Measurements from ENCODE around the gene MRTFB. TPM values are rescaled to one million over a fixed set of nuclear protein-coding genes. Genes with fewer than 3 reads are reported as not detected.

MRTFB gene
- total RNA-seq, 1 donor from 2014 or later, result 89.4 TPM

- no peak for DNase-seq (ENCODE audit: low spot score in 2 of 2)
- TF ChIP-seq, protein P1, sequence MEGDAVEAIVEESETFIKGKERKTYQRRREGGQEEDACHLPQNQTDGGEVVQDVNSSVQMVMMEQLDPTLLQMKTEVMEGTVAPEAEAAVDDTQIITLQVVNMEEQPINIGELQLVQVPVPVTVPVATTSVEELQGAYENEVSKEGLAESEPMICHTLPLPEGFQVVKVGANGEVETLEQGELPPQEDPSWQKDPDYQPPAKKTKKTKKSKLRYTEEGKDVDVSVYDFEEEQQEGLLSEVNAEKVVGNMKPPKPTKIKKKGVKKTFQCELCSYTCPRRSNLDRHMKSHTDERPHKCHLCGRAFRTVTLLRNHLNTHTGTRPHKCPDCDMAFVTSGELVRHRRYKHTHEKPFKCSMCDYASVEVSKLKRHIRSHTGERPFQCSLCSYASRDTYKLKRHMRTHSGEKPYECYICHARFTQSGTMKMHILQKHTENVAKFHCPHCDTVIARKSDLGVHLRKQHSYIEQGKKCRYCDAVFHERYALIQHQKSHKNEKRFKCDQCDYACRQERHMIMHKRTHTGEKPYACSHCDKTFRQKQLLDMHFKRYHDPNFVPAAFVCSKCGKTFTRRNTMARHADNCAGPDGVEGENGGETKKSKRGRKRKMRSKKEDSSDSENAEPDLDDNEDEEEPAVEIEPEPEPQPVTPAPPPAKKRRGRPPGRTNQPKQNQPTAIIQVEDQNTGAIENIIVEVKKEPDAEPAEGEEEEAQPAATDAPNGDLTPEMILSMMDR (IDR thresholded peaks at IDR 0.05), result no peak
- Histone ChIP-seq H3K36me3 (no peaks in the 10 kb centered on the region), H3K4me3 (no peak overlapping the region), H3K27ac (no peak overlapping the region), H3K27me3 (no peaks in the 10 kb centered on the region), H3K4me1 (peaks cover 0 to 13% of the 10 kb centered on the region in 2 donors), H3K9me3 (no peaks in the 10 kb centered on the region)
- intact Hi-C loops (cut with DNase I), result no loop called here
Observed at GRCh38 chr16:14106961-14107360, 35.8 kb downstream of the MRTFB start.

- Histone ChIP-seq H3K27me3 (no peaks in the 10 kb centered on the region), H3K9me3 (no peaks in the 10 kb centered on the region), H3K27ac (no peak overlapping the region), H3K4me3 (no peak overlapping the region), H3K36me3 (no peaks in the 10 kb centered on the region), H3K4me1 (peaks cover 0 to 14% of the 10 kb centered on the region in 2 donors)
- intact Hi-C loops (cut with DNase I), result no loop called here
- no peak for DNase-seq (ENCODE audit: low spot score in 2 of 2)
- TF ChIP-seq, protein P1 (IDR thresholded peaks at IDR 0.05), result no peak
Observed at GRCh38 chr16:14109077-14109775, 38.1 kb downstream of the MRTFB start.

DNA sequence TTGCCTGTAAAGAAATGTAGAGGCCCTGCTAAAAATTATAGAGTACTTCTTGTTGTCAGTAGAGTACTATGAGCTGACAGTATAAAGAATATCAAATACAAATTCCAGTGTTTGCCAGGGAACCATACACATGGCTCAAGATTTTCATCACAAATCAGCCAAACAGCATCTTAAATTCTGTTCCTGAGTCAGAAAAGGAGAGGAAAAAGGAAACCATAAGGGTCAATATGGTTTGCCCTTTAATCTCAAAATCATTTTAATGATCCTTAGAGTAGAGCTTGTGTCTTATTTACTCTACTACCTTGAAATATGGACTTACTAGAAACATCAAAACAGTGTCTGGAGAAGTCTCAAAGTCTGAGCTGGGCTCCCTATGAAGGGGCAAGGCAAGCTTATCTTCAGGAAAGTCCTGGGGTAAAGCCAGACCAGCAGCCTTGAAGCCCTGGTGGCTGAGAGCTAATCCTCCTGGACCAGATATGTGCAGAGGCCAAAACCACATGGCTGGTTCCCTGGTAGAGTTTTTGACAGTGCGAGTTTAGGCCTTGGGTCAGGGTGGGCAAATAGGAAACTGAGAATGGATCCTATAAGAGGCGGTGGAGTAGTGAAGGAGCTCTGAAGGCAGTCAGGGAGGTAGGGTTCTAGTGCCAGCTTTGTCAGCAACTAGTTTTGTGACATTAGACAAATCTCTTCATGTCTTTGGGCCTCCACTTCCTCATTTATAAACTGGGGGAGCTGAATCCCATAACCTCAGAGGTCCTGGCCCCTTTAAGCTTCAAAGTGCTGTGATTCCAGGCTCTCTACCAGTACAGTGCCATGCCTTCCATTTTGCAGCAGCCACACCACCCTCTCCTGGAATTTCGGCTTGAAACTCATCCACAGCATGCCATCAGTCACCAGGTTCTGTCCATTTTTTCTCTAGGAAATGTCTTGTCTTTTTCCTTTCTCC is 38.9 kb downstream of the MRTFB start:
- Histone ChIP-seq H3K27ac (peak overlapping the region in 1 of 2 donors; percentile 14), H3K36me3 (no peaks in the 10 kb centered on the region), H3K4me1 (peaks cover 0 to 19% of the 10 kb centered on the region in 2 donors), H3K27me3 (no peaks in the 10 kb centered on the region), H3K9me3 (no peaks in the 10 kb centered on the region), H3K4me3 (no peak overlapping the region)
- TF ChIP-seq, protein P1 (IDR thresholded peaks at IDR 0.05), result no peak
- DNase-seq (ENCODE audit: low spot score in 2 of 2), result no peak
- intact Hi-C loops (cut with DNase I), result no loop called here

- Histone ChIP-seq H3K36me3 (no peaks in the 10 kb centered on the region), H3K27ac (peak overlapping the region in 1 of 2 donors; percentile 14), H3K27me3 (no peaks in the 10 kb centered on the region), H3K4me3 (no peak overlapping the region), H3K9me3 (no peaks in the 10 kb centered on the region), H3K4me1 (peaks cover 0 to 19% of the 10 kb centered on the region in 2 donors)
- TF ChIP-seq, protein P1 (IDR thresholded peaks at IDR 0.05), result no peak
- no peak for DNase-seq (ENCODE audit: low spot score in 2 of 2)
- intact Hi-C loops (cut with DNase I), result no loop called here
Observed at GRCh38 chr16:14110728-14111251, 39.7 kb downstream of the MRTFB start.

- peak in 1 of 2 donors; percentile 62 for DNase-seq (ENCODE audit: low spot score in 2 of 2)
- Histone ChIP-seq H3K4me3 (no peak overlapping the region), H3K9me3 (no peaks in the 10 kb centered on the region), H3K27me3 (no peaks in the 10 kb centered on the region), H3K36me3 (no peaks in the 10 kb centered on the region), H3K4me1 (peaks cover 0 to 19% of the 10 kb centered on the region in 2 donors), H3K27ac (peak overlapping the region in 1 of 2 donors; percentile 25)
- TF ChIP-seq, protein P1 (IDR thresholded peaks at IDR 0.05), result no peak
- intact Hi-C loops (cut with DNase I), result no loop called here
Observed at GRCh38 chr16:14111713-14112538, 40.8 kb downstream of the MRTFB start.

Data from ascending aorta (tissue), 2 donors.